GM18498 (cell line): Measurements from ENCODE around the gene DGUOK.

ENCODE experiments used
- ATAC-seq: cut with Tn5 transposase; IDR thresholded peaks from one replicate; pipeline ENCODE4 v1.9.1; 2021; ENCODE audit warnings: mild to moderate bottlenecking, moderate library complexity; ENCODE audit not compliant: unreplicated experiment

Gene DGUOK

DNA sequence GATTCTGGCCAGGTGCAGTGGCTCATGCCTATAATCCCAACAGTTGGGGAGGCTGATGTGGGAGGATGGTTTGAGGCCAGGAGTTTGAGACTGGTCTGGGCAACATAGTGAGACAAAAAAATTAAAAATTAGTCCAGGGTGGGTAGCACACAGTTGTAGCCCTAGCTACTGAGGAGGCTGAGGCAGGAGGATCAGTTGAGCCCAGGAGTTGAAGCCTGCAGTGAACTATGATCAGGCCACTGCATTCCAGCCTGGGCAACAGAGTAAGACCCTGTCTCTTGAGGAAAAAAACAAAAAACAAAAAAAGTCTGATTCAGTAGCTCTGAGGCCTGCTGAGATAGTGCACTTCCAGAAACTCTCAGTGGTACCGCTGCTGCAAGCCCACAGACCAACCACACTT lies 50.1 kb downstream of the DGUOK start:
- no peak for ATAC-seq

DNA sequence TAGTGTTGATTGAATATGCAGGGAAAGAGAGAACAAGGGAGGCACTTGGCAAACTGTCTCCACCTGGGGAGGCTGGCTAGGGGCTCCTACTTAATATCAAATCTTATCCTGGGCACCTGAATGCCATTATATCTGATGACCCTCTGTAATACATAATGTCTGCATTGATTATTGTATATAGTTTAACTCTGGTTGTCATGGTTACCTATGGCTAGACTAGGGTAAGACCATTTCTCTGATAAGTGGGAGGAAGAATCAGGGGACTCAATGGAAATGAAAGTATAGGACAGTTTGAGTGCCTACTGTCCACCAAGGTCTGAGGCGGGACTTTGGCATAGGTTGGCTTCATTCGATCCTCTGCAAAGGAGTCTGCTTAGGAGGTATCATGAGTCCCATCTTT lies 50.8 kb downstream of the DGUOK start:
- no peak for ATAC-seq

DNA sequence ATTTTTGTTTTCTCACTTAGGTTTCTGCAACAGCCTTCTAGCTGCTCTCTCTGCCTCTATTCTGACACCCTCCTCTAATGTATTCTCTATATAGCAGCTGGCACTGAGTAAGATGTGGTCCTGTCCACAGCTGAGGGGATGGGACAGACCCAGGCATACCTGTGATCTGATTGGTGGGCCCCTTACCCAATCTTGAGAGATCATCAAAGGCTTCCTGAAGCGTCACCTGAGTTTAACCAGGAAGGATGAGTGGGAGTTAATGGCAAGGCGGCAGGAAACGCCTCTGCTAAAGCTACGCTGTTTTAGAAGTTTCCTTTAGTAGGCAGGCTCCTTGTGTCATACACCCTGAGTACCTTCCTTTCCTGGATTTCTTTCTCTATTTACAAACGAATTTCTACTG lies 52.3 kb downstream of the DGUOK start:
- ATAC-seq = no peak

DNA sequence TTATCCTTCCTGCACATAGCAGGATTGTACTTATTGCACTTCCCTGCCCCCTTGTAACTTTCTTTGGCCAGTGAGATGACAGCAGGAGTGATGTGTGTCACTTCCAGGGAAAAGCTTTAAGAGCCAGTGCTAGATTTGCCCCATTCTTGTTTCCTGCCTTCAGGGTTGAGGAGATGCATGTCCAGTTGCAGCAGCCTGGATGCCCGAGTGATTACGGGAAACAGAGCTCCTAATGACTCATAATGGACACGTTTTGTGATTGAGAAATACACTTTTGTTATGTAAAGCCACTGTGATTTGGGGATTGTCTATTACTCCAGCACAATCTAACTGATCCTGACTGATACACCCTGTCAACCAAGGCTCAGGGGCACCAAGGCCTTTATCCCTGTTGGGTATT lies 53.0 kb downstream of the DGUOK start:
- no peak for ATAC-seq

DNA sequence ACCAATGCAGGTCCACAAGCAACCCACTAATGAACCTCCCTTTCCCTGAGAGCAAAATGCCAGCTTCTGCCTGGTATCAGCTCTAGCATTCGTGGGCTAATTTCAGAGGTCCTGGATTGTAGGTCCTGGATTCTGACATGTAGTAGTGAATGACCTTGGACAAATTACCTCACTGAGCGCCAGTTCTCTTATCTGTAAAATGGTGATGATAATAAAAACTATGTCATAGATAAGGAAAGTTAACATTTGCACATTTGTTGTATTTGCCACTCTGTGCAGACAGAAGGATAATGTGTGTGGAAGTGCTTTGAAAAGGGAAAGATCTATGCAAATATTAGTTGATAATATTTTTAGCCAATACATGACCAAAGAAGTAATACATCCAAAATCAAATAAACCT lies 53.9 kb downstream of the DGUOK start:
- ATAC-seq = no peak

DNA sequence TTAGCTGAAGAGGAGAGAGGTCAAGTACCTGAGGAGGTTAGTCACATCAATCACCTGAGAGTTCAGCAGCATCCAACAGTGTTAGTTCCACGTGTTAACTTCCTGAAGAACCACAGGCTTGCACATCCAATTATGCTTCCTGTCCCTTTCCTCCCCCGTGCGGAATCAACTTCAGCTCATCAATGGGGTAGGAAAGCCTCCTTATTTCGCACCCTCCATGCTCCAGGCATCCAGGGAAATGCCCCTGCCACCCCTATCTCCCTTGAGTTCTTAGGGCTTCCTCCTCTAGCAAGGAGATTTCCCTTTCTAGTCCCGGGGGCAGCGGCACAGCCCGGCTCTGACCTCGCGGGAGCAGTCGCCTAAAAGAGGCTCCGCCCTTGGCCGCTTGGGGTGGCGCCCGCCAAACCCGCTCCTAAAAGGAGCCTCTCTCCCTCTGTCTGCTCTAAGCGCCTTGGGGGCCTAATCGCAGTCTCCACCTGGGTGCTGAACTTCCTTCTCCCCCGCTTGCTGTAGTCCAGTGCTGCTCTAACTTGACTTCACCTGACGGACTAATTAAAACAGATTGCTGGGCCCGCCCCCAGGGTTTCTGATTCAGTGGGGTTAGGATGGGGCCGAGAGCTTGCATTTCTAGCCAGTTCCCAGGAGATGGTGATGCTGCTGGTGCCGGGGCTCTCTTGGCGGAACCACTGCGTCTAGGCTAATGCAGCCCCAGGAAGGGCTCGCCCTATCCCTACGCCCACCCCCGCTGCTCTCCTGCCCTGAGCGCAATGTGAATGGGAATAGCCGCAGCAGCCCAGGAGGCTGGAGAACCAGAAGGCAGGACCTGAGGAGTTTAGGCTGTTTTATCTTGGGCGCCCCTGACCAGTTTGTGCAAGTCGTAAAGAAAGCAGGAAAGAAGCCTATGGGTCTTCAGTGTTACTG lies 54.7 kb downstream of the DGUOK start:
- peak; percentile 25 for ATAC-seq

DNA sequence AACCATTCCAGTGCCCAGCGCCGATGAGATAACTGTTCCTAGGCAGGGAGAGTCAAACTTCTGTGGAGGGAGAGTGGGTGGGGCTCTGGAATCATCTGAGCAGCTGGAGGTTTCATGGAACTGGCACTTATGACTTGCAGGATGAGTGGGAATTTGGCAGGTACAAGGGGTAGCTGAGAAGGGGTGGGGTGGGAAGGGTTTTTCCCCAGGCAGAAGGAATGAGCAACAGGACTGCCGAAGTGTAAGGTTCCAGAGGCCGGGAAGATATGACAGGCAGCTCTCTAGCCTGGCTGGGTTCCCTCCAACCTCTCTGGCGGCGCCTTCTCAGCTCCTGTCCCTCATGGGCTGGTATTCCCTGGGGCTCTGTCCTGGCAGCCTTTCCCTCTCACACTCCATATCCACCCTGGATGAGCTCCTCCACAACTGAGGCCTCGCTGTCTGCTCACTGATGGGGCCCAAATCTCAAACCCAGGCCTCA lies 55.5 kb downstream of the DGUOK start:
- no peak for ATAC-seq

DNA sequence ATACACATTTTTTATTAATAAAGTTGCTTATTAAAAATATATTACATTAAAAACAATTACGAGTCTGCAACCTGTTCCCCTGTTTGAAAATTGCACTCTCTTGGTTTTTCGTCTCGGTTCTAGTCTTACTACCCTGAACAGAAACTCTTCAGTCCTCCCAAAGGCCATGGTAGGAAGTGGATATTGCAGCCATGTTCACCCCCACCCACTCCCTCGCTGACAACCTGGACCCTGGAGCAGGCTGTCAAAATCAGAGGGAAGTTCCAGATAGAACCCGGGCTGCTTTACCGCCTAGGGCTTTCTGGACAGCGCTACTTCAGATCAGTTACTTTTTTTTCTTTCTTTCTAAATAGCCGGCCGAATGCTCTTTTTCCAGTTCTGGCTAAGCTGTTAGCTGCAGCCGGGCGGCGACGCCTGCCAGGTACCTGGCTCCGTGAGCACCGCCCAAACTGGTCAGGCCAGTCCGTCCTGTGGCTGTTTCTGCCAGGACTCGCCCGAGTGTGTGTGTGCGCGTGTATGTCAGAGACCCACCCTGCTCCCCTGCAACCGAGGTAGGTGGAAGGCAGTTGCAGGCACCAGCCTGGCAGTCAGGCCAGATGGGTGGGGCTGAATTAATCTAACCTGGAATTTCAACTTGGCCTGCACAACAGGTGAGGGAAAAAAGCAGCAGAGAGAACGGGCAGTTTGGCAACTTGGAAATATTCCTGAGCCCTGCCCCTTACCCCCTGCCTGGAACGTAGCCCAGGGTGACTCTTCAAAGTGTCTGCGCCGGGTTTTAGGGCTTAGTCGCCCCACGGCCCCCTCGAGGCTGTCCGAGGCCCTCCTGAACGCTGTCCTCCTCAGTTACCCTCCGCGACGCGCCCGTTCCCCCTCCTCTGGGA lies 56.9 kb downstream of the DGUOK start:
- no peak for ATAC-seq

DNA sequence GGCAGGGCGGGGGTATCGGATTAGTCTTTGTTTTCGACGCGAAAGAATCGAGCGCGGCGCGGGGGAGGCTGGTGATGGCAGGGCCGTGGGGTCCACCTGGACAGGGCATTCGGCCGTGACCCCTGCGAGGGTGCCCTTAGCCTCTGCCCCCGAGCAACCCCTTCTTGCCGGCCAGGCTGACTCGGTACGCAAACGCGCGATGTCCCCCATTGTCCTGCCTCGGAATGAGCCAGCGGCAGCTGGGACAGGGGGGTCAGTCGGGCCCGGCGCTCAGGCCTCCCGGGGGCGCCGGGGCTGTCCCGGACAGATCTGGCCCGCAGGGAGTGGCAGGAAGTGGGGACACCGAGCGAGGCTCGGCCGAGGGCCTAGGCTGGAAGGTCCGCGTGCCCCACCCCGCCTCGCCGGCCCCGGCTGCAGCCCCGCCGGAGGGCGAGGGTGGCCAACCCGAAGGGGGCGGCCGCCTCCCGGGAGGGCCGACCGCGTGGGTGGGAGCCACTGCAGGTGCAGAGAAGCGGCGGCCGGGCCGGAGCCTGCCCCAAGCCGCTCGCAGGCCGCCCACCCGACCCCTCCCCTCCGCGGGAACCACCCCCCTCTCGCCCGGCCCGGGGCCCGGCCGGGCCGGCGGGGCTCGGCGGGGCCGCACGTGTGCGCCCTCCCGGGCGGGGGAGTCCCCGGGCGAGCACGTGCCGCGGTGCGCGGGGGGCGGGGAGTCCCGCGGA lies 57.7 kb downstream of the DGUOK start, which contains the start of gene TET3:
TET3 (plus strand) TSS at position 708 of the 719 bp plus-strand sequence. CDS start 1,494 bp downstream, outside the sequence.
- ATAC-seq = peak; percentile 54

DNA sequence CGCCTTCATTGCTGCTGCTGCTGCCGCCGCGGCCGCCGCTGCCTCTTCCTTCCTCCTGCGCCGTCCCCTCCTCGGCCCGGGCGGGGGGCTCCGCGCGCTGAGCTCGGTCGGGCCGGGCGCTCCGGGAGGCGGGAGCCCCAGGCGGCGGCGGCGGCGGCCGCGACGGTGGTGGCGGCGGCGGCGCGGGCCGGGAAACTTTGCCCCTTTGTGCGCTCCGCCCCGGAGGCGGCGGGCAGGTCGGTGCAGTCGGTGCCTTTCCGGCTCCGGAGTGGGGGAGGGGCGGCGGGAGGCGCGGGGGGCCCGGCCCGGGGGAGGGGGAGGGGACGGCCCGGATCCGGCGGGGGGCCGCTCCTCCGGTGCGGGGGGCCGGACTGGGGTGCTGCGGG lies 58.2 kb downstream of the DGUOK start:
- ATAC-seq = peak; percentile 34

DNA sequence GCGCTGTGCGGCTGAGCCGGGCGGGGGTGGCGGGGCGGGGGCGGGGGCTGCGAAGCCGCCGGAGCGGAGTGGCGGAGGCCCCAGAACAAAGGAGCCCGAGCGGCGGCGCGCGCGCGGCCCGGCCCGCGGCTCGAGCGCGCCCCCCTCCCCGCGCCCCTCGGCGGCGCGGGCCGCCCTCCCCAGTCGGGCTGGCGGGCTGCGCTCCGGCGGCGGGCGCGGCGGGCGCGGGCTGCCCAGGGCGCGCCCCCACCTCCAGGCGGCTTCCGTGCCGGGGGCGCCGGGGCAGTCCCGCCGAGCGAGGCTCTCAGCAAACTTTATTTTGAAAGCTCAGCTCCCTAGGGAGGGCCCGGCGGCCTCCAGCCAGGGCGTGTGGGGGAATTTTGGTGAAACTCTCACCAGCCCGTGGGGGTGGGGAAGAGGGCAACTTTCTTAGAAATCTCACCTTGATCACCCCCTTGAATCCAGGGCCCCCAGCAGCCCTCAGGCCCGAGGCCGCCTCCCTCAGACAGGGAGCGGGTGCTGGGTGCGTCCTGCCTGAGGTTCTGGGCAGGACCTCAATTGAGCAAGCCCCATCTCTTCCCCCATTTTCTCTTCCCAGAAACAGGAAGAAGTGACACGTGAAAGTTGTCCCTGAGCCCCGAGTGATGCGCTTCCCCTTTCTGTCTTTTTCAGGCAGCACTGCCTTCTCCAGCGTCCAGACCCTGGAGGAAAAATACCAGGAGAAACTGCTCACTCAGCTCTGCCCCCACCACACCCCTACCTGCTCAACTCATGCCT lies 58.8 kb downstream of the DGUOK start:
- ATAC-seq = peak; percentile 45

DNA sequence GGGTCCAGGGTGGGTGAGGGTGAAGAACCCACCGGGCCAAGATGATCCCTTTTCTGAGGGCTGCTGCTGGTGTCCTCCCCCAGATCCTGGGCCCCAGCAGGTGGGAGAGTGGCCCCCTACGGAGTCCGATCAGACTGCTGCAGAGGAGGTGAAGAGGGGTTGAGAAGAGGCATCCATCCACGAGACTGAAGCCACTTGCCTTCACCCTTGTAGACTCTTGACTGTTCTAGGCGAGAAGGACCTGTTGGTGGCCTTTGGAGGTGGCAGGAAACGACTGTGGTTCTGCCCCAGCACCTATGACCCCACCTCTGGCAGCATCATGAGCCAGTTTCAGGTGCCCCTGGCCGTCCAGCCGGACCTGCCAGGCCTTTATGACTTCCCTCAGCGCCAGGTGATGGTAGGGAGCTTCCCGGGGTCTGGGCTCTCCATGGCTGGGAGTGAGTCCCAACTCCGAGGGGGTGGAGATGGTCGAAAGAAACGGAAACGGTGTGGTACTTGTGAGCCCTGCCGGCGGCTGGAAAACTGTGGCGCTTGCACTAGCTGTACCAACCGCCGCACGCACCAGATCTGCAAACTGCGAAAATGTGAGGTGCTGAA lies 59.5 kb downstream of the DGUOK start:
- no peak for ATAC-seq

DNA sequence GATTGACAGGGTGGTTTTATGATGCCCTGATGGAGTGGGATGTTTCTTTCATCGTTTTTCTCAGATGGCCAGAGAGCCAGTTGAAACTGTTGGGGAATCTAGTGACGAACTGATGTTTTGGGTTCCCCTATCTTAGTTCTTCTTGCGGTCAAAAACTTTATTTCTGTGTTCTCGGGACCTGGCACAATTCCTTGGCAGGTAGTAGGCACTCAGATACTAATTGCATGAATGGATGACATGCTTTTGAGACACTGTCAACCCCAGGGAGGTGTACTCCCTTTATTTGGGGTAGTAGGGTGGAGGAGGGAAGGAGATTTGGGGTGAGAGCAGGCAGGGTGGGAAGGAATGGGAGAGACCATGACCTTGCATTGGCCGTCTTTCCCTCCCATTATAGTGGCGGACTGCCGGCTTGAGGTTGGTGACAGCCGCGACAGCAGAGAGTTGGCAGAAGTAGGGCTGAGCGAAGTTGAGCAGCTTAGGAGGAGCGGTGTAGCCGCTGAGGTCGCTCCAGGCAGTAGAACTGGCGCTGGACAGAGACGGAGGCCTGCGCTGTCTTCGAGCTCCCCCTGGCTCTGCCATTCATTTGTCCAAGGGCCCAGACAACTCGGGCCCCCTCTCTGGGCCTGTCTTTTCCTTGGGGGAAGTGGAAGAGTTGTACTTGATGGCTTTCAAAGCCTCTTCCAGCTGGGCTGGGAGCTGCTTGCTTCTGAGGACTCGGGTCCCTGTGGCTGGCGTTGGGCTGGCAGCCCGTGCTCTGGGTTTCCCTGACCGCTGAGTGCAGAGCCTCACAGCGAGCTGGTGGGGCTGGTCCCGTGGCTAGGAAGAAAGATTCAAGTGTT lies 60.6 kb downstream of the DGUOK start:
- no peak for ATAC-seq

DNA sequence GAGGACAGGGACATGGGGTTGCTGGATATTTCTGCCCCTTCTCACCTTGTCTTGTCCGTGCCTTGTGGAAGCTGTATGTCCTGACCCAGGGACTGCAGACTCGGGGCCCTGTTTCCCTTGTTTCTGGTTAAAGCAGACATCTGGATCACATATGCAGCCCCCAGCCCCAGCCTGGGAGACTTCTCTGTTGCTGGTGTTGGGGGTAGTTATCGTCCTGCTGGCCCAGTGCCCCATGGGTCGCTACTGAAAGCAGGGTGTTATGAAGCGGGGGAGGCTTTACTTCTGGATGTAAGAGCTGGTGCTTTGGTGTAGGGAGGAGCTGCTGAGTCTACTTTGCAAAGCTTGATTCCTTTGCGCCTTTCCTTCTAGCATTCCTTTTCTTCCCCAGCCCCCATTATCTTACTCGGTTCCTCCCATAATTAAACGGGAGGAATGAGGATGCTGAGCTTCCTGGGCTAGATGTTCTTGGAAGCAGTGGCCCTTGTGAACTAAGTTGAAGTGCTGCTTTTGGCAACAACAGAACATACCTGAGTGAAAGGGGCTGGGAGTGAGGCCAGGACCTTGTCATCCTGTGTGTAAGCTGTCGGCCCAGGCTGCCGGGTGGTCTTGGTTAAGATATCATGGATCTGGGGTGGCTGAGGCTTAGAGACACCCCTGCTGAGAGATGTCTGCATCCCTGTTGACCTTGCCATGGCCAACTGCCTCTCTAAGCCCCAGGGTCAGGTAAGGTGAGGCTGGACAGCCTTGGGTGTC lies 61.4 kb downstream of the DGUOK start:
- ATAC-seq = no peak

DNA sequence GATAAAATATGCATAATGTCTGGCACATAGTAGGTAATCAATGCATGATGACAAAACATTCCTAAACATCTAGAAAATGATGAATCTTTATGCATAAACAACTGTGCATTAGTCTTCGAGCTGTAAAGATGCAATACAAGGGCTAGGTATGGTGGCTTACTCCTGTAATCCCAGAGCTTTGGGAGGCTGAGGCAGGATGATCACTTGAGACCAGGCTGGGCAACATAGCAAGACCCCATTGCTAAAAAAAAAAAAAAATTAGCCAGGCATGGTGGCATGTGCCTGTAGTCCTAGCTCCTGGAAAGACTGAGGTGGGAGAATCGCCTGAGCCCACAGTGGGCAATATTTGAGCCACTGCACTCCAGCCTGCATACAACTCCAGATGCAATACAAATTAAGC lies 63.3 kb downstream of the DGUOK start:
- ATAC-seq = no peak

DNA sequence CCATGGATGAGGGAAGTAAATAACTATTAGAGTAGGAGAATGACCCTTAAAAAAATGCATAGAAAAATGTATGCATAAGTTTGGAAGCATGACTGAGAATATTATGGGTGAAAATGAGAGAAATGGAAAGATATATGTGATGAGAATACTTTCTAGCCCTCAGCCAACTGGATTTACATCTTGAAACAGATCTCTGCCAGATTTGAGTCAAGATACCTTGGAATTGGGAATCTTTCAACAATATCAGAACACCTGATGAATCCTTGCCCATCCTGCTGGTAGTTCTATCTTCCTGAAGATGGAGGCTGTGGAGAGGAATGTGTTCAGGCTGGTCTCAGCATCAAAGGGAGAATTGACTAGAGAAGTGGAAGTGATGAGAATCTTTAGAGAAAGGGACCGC lies 63.9 kb downstream of the DGUOK start:
- ATAC-seq = no peak

DNA sequence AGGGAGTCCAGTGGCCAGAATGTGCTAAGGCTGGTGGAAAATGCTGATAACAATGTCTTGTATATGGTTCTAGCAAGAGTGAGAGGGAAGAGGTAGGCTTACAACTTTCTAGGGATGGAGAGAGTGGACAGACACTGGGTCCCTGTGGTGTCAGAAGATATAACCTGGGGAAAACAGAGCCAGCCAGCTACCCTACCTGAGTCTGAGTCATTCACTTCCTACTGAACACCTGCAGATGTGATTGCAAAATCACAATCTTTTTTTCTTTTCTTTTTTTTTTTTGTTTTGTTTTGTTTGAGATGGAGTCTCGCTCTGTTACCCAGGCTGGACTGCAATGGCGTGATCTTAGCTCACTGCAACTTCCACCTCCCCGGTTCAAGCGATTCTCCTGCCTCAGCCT lies 65.4 kb downstream of the DGUOK start:
- no peak for ATAC-seq

DNA sequence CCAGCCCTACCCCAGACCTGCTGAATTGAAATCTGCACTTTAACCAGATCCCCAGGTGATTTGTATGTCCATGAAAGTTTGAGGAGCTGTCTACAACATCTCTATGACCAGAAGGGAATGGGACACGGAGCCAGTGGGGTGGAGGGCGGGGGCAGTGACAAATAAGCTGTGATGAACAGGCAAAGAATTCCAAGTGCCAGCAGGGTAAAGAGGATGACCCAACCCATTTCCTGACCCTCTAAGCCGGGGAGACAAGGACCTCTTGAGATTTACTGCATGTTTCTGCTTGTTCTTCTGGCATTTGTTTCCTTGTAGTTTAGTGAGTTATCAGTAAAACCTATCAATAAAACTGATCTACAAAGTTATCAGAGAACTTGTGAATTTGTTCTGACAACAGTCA lies 66.7 kb downstream of the DGUOK start:
- no peak for ATAC-seq
